ENCODE measurements around the gene ZFAND3.
"Not testable (repeated sequence)": the region's sequence is repeated elsewhere in the genome, so short reads cannot be mapped to it uniquely, and the experiment has no call there.

Gene ZFAND3

GRCh38 chr6:38049861-38050397, 230.4 kb downstream of the ZFAND3 start:
- DNase-seq (ENCODE audit: low read depth) = not testable (repeated sequence)

GRCh38 chr6:38051819-38052434, 232.4 kb downstream of the ZFAND3 start:
- DNase-seq (ENCODE audit: low read depth) = no peak

GRCh38 chr6:38054527-38055202, 235.1 kb downstream of the ZFAND3 start:
- no peak for DNase-seq (ENCODE audit: low read depth)

DNA sequence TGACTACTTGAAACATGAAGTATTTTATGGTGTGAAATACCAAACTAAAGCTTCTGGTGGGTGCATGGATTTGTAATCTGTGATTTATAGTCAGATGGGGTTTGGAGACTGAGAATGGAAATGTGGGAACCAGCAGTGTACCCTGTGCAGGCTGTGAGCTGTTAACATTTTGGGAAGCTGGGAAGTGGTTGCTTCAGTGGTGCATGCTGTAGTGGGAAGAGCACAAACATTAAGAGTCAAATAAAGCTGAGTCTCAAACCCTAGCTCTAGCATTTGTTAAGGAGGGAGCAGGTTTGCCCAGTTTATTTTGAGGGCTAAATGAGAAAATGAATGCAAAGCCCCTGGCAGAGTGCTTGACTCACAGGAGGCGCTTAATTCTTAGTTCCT, 235.7 kb downstream of the ZFAND3 start:
- DNase-seq (ENCODE audit: low read depth) = no peak

GRCh38 chr6:38056361-38056760, 236.8 kb downstream of the ZFAND3 start:
- no peak for DNase-seq (ENCODE audit: low read depth)

DNA sequence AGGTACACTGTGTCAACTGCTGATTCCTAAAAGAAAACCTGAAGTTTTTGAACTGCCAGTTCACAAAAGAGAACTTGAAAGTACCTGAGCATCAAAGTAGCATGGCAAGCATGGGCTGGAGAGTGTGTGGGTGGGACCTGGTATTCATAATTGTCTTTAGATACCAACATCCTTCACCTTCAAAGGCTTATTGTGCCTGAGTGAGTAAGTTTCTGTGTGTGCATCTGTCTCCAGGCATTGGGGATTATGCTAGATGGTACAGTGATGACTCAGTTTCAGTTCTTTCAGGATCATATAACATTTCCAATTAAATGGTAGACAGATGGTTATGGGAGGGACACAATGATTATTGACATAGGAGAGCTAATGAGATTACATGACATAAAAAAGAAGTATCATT, 238.5 kb downstream of the ZFAND3 start:
- peak; percentile 10 for DNase-seq (ENCODE audit: low read depth)

GRCh38 chr6:38062066-38062465, 242.5 kb downstream of the ZFAND3 start:
- DNase-seq (ENCODE audit: low read depth) = no peak

GRCh38 chr6:38063973-38064372, 244.4 kb downstream of the ZFAND3 start:
- no peak for DNase-seq (ENCODE audit: low read depth)

- no peak for DNase-seq (ENCODE audit: low read depth)
These were observed 244.9 kb downstream of the ZFAND3 start for GRCh38 chr6:38064431-38064830.

GRCh38 chr6:38065734-38066305, 246.3 kb downstream of the ZFAND3 start:
- no peak for DNase-seq (ENCODE audit: low read depth)

DNA sequence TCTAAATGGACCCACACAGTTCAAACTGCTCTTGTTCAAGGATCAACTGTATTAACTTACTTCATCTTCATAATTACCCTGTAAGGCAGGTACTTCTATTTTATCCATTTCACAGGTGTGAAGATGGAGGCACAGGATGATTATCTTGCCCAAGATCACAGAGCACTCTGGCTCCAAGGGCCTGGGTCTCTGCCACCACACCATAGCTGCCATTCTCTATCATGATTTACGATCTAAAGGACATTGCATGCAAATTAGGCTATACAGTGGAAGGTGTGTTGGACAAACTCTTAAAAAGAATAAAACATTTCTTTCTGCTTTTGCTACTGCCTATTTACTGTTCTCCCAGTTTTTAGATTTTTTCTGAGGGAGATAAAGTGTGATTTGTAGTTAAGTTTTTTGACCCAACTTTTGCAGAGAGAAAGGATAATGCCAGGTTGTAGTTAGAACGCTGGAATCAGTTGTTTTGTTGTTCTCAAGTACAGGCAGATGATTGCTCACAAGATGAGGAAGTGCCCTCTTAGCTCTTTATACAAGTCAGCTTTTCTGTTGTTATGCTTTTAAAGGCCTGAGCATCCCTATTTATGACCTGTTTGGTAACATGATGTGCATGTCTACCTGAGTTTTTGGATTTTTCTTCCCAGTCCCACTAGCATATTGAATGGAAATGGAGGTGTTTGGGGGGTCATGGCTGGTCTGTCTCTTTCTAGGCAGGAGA, 247.9 kb downstream of the ZFAND3 start:
- DNase-seq (ENCODE audit: low read depth) = no peak

- DNase-seq (ENCODE audit: low read depth) = no peak
These were observed 249.5 kb downstream of the ZFAND3 start for GRCh38 chr6:38068854-38069590.

GRCh38 chr6:38077488-38078030, 258.0 kb downstream of the ZFAND3 start:
- no peak for DNase-seq (ENCODE audit: low read depth)

DNA sequence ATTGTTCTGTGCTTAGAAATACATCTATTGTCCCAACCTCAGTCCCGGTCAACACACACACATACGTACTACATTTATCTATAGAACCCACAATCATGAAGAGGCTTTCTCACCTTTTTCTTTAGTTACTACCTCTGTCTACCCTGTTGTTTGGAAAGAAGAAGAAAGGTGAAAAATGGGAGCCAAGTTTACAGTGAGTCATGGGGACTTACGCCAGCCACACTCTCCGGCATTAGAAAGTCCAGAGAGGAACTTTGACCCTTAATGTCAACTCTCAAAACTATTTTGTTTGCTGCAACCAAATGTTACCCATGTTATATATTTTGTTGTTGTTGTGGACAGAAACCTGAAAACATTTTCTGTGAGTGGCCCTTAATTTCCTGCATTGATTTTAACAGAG, 259.1 kb downstream of the ZFAND3 start:
- DNase-seq (ENCODE audit: low read depth) = no peak

DNA sequence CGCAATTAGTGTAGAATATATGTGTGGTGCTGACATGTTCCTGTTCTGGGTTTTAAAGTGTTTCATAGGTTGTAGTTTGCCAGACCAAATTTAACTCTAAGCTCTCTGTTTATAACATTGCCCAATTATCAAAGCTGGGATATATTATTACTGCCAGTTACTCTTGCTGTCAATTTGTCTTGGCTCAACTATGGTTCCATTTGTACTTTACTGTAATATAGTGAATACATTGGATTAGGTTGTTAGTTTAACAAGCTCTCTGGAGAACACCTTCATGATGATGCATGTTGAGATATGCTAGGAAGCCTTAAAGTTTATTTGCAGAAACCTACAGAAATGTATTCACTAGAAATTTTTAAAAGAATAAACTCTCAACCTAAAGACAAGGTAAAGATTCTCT, 259.6 kb downstream of the ZFAND3 start:
- DNase-seq (ENCODE audit: low read depth) = no peak

DNA sequence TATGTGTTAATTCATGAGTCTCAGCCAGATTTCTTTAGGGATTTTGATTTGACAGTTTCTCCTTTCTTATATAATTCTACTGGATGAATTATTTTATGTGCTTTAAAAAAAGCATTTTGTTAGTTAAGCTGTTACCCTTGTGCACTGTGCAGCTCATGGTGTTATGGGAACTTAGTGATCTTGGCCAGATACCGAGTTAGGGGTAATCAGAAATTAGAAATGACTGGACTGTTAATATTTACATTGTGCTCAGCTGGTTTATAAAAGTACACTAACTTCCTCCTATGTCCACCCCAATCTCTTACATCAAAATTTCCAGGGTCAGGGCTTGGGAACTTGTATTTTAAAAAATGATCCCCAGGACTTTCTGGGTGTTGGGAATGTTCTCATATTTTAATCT, 260.0 kb downstream of the ZFAND3 start:
- DNase-seq (ENCODE audit: low read depth) = no peak

DNA sequence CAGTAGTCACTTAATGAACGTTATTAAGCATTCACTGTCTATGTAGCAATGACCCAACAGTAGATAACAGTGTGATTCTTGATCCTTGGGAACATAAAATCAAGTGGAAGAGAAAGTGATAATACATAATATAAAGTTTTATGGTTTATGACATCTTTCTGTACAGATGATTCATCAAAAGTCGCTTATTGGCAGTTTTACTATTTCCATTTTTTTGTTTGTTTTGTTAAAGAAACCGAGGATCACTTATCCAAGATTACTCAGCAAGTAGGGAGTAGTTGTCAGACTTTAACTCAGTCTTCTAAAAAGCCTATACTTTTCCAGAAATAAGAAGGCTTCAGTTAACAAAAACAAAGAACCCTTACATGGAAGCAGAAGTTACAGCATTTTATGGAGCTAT, 260.8 kb downstream of the ZFAND3 start:
- DNase-seq (ENCODE audit: low read depth) = no peak

DNA sequence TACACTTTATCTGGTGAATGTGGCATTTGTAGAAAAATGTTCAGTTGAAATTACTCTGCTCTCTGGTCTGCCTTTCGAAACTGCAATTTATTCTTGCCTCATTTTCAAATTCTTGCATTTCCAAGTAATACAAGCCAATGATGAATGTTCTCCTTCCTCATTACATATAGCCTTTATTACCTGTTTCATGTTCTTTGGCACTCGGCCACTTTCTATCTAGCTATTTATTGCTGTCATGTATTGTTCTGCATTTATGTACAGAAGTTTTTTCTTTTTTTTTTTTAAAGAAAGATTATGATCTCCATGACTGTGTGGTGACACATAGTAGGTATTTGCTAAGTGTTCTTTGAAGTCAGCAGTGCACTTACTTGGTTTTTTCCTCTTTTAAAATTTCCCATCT, 261.4 kb downstream of the ZFAND3 start:
- DNase-seq (ENCODE audit: low read depth) = no peak

DNA sequence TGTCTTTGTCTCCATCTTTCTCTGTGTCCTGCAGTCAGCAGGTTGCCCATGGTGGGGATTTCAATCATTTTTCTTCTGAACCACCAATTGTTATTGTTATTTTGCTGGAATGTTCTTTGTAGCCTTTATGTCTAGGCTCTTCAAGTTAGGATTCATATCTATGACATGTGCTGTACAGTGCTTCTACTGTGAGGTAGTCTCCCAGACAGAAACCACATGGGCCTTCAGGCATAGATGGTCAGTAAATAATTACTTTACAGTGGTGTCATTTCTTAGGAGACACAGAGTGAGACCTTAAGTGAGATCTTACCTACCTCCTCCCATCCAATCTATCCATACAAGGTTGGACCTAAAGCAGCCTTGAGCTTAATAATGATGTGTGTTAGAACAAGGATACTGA, 265.5 kb downstream of the ZFAND3 start:
- no peak for DNase-seq (ENCODE audit: low read depth)

GRCh38 chr6:38086346-38086745, 266.8 kb downstream of the ZFAND3 start:
- no peak for DNase-seq (ENCODE audit: low read depth)

- no peak for DNase-seq (ENCODE audit: low read depth)
These were observed 268.5 kb downstream of the ZFAND3 start for GRCh38 chr6:38088010-38088409.

GRCh38 chr6:38088829-38089228, 269.3 kb downstream of the ZFAND3 start:
- DNase-seq (ENCODE audit: low read depth) = no peak
